Measurements from ENCODE around the gene CP. TPM values are rescaled to one million over a fixed set of nuclear protein-coding genes. Genes with fewer than 3 reads are reported as not detected.

The CP gene
- total RNA-seq, 1 experiment from 2014 or later, result 0.52 TPM

DNA sequence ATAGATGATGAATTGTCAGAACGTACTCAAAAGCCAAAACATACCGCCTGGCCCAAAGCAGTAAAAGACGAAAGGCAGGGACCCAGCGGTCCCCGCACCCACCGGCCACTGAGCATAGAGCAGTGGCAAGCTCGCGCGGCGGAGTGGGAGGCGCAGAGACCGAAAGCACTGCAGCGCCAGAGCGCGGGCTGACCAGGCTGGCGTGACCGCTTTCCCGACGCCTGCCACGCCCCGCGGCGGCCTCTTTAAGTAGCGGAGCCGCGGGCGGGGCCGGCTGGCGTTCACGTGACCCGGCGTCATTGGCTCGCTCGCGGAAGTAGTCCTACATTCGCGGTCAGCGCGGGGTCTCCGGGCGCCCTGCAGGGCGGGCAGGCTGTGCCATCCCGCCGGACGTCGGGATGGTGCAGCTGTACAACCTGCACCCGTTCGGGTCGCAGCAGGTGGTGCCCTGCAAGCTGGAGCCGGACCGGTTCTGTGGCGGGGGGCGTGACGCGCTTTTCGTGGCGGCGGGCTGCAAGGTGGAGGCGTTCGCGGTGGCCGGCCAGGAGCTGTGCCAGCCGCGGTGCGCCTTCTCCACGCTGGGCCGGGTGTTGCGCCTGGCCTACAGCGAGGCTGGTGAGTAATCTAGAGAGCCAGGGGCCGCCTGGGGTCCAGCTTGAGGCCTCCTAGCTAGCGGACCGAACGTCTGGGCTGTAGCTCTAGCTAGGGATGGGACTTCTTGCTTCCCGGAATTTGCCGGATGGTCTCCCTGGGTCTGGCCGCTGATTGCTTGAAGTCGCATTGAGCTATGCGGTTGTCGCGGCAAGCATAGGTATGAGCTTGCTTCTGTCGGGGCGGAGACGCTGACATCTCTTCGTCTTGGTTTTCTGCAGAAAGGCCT, 92.1 kb downstream of the CP start, which contains the start of gene HPS3:
Gene HPS3 (plus strand): TSS at position 313 of the 880 bp plus-strand sequence. CDS start 86 bp downstream, at position 399.
- peak within 1 kb of the TSS; percentile 71 for H3K9ac ChIP-seq (ENCODE audit: low read length)
- H3K9me3 ChIP-seq (ENCODE audit: control insufficient read depth in 1 of 2, insufficient read depth in 1 of 2, low read depth in 1 of 2, low read length in 2 of 2), result no peaks in the 10 kb centered on the region
- no peaks in the 10 kb centered on the region for H3K27me3 ChIP-seq (ENCODE audit: insufficient read depth, low read length)
- ChIA-PET POLR2A (interaction anchor here (0.7 to 1.6 kb wide), 5 partner anchors 9 to 167 kb away, joined by 3 to 4 read pairs (median 3); no protein-coding TSS in a partner anchor), RAD21 (ENCODE audit: low non-redundant PET in 1 of 2, low total read pairs in 2 of 2, uncharacterized antibody in 2 of 2, unreplicated experiment in 2 of 2) (no interaction called here), CTCF (interaction anchor here (1.6 to 2.4 kb wide), 2 partner anchors 9 to 143 kb away, joined by 6 to 13 read pairs; no protein-coding TSS in a partner anchor)
- no peaks in the 10 kb centered on the region for H3K36me3 ChIP-seq (ENCODE audit: control insufficient read depth in 1 of 2, insufficient read depth in 2 of 2, low read length in 2 of 2)
- peaks cover 10 to 16% of the 10 kb centered on the region in 2 experiments; a peak in 2 of 4 replicates for H3K4me1 ChIP-seq (ENCODE audit: control insufficient read depth in 1 of 2, insufficient read depth in 2 of 2, low read length in 2 of 2)
- H2AFZ ChIP-seq (ENCODE audit: low read depth, low read length, poor library complexity, severe bottlenecking), result peak within 1 kb of the TSS; percentile 87
- BruUV-seq (replicated peaks), result no TSS peak
- H4K20me1 ChIP-seq (ENCODE audit: insufficient read depth), result no peaks in the 10 kb centered on the region
- ATAC-seq, result peak; percentile 95
- TF ChIP-seq TCF7L2 (IDR thresholded peaks at IDR 0.05; ENCODE audit: borderline replicate concordance, extremely low read depth, insufficient read depth, insufficient read length) (peak; percentile 92), CBX3 (IDR thresholded peaks at IDR 0.05; ENCODE audit: low read depth) (peak; percentile 21; the same call in 1 of the 2 replicates), CEBPB (IDR thresholded peaks at IDR 0.05; ENCODE audit: low read depth) (no peak), SP1 (IDR thresholded peaks at IDR 0.05; ENCODE audit: low read depth) (peak; percentile 69), ELF1 (IDR thresholded peaks at IDR 0.05; ENCODE audit: borderline replicate concordance, low read depth) (peak; percentile 79), POLR2AphosphoS5 (IDR thresholded peaks at IDR 0.05; ENCODE audit: low read depth, low read length) (peak; percentile 84), YY1 (IDR thresholded peaks at IDR 0.05; ENCODE audit: extremely low read depth, insufficient replicate concordance, low read depth, low read length) (peak; percentile 15), SIN3A (IDR thresholded peaks at IDR 0.05; ENCODE audit: low read depth) (peak; percentile 92), JUND (IDR thresholded peaks at IDR 0.05) (no peak), ZFX (IDR thresholded peaks at IDR 0.05) (peak; percentile 64), POLR2A (IDR thresholded peaks at IDR 0.05; ENCODE audit: borderline replicate concordance, extremely low read depth, insufficient read depth, insufficient read length) (peak; percentile 80)
- TF ChIP-seq, protein P1, sequence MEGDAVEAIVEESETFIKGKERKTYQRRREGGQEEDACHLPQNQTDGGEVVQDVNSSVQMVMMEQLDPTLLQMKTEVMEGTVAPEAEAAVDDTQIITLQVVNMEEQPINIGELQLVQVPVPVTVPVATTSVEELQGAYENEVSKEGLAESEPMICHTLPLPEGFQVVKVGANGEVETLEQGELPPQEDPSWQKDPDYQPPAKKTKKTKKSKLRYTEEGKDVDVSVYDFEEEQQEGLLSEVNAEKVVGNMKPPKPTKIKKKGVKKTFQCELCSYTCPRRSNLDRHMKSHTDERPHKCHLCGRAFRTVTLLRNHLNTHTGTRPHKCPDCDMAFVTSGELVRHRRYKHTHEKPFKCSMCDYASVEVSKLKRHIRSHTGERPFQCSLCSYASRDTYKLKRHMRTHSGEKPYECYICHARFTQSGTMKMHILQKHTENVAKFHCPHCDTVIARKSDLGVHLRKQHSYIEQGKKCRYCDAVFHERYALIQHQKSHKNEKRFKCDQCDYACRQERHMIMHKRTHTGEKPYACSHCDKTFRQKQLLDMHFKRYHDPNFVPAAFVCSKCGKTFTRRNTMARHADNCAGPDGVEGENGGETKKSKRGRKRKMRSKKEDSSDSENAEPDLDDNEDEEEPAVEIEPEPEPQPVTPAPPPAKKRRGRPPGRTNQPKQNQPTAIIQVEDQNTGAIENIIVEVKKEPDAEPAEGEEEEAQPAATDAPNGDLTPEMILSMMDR (IDR thresholded peaks at IDR 0.05 in 2 of 3, conservative IDR thresholded peaks at IDR 0.05 in 1 of 3; ENCODE audit: borderline replicate concordance in 1 of 3, insufficient read depth in 1 of 3, low read depth in 2 of 3, low read length in 2 of 3), result no peak
- TF ChIP-seq, protein P2, sequence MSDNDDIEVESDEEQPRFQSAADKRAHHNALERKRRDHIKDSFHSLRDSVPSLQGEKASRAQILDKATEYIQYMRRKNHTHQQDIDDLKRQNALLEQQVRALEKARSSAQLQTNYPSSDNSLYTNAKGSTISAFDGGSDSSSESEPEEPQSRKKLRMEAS (IDR thresholded peaks at IDR 0.05), result peak; percentile 86
- TF ChIP-seq, protein P3, sequence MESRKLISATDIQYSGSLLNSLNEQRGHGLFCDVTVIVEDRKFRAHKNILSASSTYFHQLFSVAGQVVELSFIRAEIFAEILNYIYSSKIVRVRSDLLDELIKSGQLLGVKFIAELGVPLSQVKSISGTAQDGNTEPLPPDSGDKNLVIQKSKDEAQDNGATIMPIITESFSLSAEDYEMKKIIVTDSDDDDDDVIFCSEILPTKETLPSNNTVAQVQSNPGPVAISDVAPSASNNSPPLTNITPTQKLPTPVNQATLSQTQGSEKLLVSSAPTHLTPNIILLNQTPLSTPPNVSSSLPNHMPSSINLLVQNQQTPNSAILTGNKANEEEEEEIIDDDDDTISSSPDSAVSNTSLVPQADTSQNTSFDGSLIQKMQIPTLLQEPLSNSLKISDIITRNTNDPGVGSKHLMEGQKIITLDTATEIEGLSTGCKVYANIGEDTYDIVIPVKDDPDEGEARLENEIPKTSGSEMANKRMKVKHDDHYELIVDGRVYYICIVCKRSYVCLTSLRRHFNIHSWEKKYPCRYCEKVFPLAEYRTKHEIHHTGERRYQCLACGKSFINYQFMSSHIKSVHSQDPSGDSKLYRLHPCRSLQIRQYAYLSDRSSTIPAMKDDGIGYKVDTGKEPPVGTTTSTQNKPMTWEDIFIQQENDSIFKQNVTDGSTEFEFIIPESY (IDR thresholded peaks at IDR 0.05; ENCODE audit: extremely low read depth, insufficient replicate concordance, low read length), result peak; percentile 27
- peak within 1 kb of the TSS; percentile 69 for H3K27ac ChIP-seq (ENCODE audit: low read depth, low read length)
- DNase-seq (ENCODE audit: low read depth, low spot score), result peak; percentile 73
- H3K4me3 ChIP-seq (replicated peaks in 1 of 2; ENCODE audit: low read depth in 1 of 2, low read length in 2 of 2), result peak within 1 kb of the TSS; percentile 83 to 91
- peaks cover 7% of the 10 kb centered on the region; the same call in 1 of the 2 replicates for H3K79me2 ChIP-seq (ENCODE audit: insufficient read depth, low read length)
- H3K9me2 ChIP-seq (ENCODE audit: insufficient read depth), result no peaks in the 10 kb centered on the region
- intact Hi-C loops (cut with micrococcal nuclease), result no loop called here
- peak within 1 kb of the TSS; percentile 88 for H3K4me2 ChIP-seq (ENCODE audit: low read length)
